GM13976 (cell line): ENCODE results near the gene CUX1.

Source experiments
- DNase-seq: peaks from one replicate; pipeline ENCODE4 v3.0.0; 2012; ENCODE audit warnings: low spot score
- CTCF ChIP-seq: IDR thresholded peaks from 2 replicates; pipeline ENCODE4 v1.5.1; 2012; ENCODE audit warnings: borderline replicate concordance, mild to moderate bottlenecking; ENCODE audit not compliant: insufficient read depth; ENCODE audit errors: extremely low read depth, missing control alignments, control extremely low read depth
- in situ Hi-C: fragments of 300-500 bp; cut with MboI; formaldehyde crosslinking; loops from one replicate; pipeline ENCODE4 v1.12.0; 2022; ENCODE audit warnings: low sequenced_read_pairs, mixed read lengths, inconsistent platforms; ENCODE audit not compliant: unreplicated experiment

CUX1 gene

DNA sequence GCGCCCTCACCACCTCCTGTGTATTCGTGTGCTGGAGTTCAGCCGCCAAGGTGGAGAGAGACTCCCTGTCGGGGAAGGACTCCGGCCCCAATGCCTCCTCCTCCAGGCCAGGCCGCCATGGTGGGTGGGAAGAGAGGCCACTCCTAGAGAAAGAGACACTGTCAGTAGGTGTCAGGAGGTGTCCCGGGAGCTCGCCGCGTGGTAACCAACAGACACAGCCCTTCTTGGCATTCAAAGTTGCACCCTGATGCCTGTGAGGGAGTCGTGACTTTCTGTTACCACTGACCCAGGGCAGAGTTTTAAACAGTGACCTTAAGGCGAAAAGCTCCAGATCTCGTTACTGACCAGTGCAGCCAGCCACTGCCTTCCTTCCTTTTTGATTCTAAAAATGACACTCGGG lies 155.2 kb downstream of the CUX1 start:
- TF ChIP-seq CTCF: no peak
- DNase-seq: no peak
- in situ Hi-C loops: no loop called here

- no peak for DNase-seq
- in situ Hi-C loops: no loop called here
- no peak for TF ChIP-seq CTCF
These were observed 155.7 kb downstream of the CUX1 start for GRCh38 chr7:101973130-101973529.

DNA sequence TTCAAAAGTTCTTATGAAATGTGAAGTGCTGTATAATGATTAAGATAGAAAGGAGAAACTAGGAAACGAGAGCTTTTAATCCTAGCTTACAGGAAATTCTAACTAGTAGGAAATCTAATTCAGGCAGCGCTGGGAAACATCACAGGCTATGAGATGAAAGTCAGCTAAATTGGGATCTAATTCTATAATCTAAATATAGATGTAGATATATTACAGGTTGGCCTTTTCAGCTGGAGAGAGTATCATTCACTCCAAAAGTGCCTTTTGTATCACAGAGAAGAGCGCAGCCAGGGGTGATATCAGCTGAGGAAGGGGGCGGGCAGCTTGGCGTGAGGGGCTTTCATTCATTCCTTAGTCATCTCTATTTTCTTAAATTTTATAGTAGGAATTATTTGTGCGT lies 157.0 kb downstream of the CUX1 start:
- in situ Hi-C loops: no loop called here
- no peak for DNase-seq
- no peak for TF ChIP-seq CTCF

- in situ Hi-C loops: no loop called here
- TF ChIP-seq CTCF: no peak
- no peak for DNase-seq
These were observed 157.6 kb downstream of the CUX1 start for GRCh38 chr7:101975046-101975445.

DNA sequence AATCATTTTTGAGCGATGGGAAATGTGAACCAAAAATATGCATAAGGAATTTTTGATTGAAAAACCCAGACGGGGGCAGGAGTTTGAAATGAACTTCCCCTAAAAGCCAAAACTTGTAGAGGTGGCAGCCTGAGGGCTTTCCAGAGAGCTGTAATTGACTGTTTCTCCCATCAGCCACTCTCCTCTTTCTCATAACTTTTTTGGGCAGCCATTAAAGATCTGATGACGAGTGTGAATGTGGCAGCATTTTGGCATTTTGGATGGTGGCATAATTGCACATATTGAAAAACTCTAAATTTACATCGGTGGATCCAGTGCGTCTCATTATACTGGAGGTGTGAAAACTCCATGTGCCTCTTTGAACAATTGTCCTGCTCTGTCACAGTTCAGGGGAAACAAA lies 159.0 kb downstream of the CUX1 start:
- in situ Hi-C loops: no loop called here
- no peak for DNase-seq
- no peak for TF ChIP-seq CTCF

GRCh38 chr7:101977249-101977648 lies 159.8 kb downstream of the CUX1 start:
- no peak for DNase-seq
- TF ChIP-seq CTCF: no peak
- in situ Hi-C loops: no loop called here

DNA sequence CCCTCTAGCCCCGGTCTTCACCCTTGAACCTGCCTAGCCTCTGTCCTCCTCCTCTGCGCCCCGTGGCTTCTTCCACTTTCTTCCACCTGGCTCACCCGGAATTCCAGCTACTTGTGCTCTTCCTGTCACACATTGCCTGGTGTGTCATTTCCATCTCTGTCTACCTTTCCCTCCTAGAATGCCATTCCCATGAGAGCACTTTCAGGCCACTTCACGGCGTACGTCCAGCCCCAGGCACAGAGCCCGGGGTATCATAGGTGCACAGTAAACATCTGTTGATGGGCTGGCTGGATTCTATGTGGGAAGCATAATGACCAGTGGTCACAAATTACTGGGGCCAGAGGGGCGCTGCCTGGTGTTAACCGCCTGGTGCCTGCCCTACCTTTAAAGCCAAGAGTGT lies 161.3 kb downstream of the CUX1 start:
- in situ Hi-C loops: no loop called here
- TF ChIP-seq CTCF: no peak
- no peak for DNase-seq
